Activated CD8-positive, alpha-beta memory T cell treated with anti-CD3 and anti-CD28 coated beads, Interleukin-2, amount 50 U/mL, for 1 hour (primary cell): Measurements from ENCODE around the gene TSNAX.
"Not testable (repeated sequence)": the region's sequence is repeated elsewhere in the genome, so short reads cannot be mapped to it uniquely, and the experiment has no call there.

Experiments used
- DNase-seq: peaks from one replicate; pipeline ENCODE4 v3.0.0-alpha.2; 2020; ENCODE audit errors: extremely low read depth

The TSNAX gene

GRCh38 chr1:231561647-231562383 is 33.3 kb downstream of the TSNAX start:
- no peak for DNase-seq

GRCh38 chr1:231563247-231563646 is 34.8 kb downstream of the TSNAX start:
- DNase-seq, result no peak

GRCh38 chr1:231564373-231564772 is 35.9 kb downstream of the TSNAX start:
- DNase-seq, result no peak

- DNase-seq, result no peak
These were observed 38.0 kb downstream of the TSNAX start for GRCh38 chr1:231566496-231566895.

- DNase-seq, result not testable (repeated sequence)
These were observed 41.8 kb downstream of the TSNAX start for GRCh38 chr1:231570262-231570661.

- DNase-seq, result no peak
These were observed 43.4 kb downstream of the TSNAX start for GRCh38 chr1:231571904-231572303.

- DNase-seq, result no peak
These were observed 47.0 kb downstream of the TSNAX start for GRCh38 chr1:231575472-231575871.

- no peak for DNase-seq
These were observed 48.6 kb downstream of the TSNAX start for GRCh38 chr1:231576804-231577718.

- DNase-seq, result no peak
These were observed 52.4 kb downstream of the TSNAX start for GRCh38 chr1:231580874-231581273.

- no peak for DNase-seq
These were observed 53.4 kb downstream of the TSNAX start for GRCh38 chr1:231581859-231582258.

GRCh38 chr1:231583376-231583775 is 54.9 kb downstream of the TSNAX start:
- no peak for DNase-seq

GRCh38 chr1:231584117-231584516 is 55.6 kb downstream of the TSNAX start:
- DNase-seq, result no peak

- no peak for DNase-seq
These were observed 56.5 kb downstream of the TSNAX start for GRCh38 chr1:231584921-231585320.

- no peak for DNase-seq
These were observed 62.2 kb downstream of the TSNAX start for GRCh38 chr1:231590453-231591198.

GRCh38 chr1:231591466-231591865 is 63.0 kb downstream of the TSNAX start:
- no peak for DNase-seq

GRCh38 chr1:231592809-231593208 is 64.3 kb downstream of the TSNAX start:
- DNase-seq, result no peak

GRCh38 chr1:231593264-231593663 is 64.8 kb downstream of the TSNAX start:
- DNase-seq, result not testable (repeated sequence)

- DNase-seq, result no peak
These were observed 65.7 kb downstream of the TSNAX start for GRCh38 chr1:231594123-231594522.

- no peak for DNase-seq
These were observed 66.3 kb downstream of the TSNAX start for GRCh38 chr1:231594749-231595148.

GRCh38 chr1:231596337-231596791 is 67.9 kb downstream of the TSNAX start:
- no peak for DNase-seq

- no peak for DNase-seq
These were observed 69.5 kb downstream of the TSNAX start for GRCh38 chr1:231597971-231598370.

GRCh38 chr1:231600458-231600976 is 72.0 kb downstream of the TSNAX start:
- DNase-seq, result no peak
